AG10803 (cell line): ENCODE data around the gene RAI14.
A peak's percentile ranks its signal among the peaks of the same experiment; 100 is the strongest.

Experiments used
- DNase-seq: peaks from one replicate; pipeline ENCODE4 v3.0.0; 2010; ENCODE audit warnings: low read depth
- H3K4me3 ChIP-seq: 2 replicates; pipeline ENCODE4 v1.5.1; 2011; ENCODE audit warnings: mild to moderate bottlenecking, low read length, control low read depth
- TF ChIP-seq, protein P1 (sequence below): conservative IDR thresholded peaks from 2 replicates; pipeline ENCODE4 v1.5.1; 2011; ENCODE audit warnings: mild to moderate bottlenecking, low read length, control low read depth, inconsistent platforms

Gene RAI14

GRCh38 chr5:34834794-34835089 is 178.6 kb downstream of the RAI14 start:
- TF ChIP-seq, protein P1, sequence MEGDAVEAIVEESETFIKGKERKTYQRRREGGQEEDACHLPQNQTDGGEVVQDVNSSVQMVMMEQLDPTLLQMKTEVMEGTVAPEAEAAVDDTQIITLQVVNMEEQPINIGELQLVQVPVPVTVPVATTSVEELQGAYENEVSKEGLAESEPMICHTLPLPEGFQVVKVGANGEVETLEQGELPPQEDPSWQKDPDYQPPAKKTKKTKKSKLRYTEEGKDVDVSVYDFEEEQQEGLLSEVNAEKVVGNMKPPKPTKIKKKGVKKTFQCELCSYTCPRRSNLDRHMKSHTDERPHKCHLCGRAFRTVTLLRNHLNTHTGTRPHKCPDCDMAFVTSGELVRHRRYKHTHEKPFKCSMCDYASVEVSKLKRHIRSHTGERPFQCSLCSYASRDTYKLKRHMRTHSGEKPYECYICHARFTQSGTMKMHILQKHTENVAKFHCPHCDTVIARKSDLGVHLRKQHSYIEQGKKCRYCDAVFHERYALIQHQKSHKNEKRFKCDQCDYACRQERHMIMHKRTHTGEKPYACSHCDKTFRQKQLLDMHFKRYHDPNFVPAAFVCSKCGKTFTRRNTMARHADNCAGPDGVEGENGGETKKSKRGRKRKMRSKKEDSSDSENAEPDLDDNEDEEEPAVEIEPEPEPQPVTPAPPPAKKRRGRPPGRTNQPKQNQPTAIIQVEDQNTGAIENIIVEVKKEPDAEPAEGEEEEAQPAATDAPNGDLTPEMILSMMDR: no peak
- DNase-seq: no peak
- no peak overlapping the region for H3K4me3 ChIP-seq

- no peak for DNase-seq
- TF ChIP-seq, protein P1: no peak
- H3K4me3 ChIP-seq: no peak overlapping the region
These were observed 179.5 kb downstream of the RAI14 start for GRCh38 chr5:34835664-34836063.

DNA sequence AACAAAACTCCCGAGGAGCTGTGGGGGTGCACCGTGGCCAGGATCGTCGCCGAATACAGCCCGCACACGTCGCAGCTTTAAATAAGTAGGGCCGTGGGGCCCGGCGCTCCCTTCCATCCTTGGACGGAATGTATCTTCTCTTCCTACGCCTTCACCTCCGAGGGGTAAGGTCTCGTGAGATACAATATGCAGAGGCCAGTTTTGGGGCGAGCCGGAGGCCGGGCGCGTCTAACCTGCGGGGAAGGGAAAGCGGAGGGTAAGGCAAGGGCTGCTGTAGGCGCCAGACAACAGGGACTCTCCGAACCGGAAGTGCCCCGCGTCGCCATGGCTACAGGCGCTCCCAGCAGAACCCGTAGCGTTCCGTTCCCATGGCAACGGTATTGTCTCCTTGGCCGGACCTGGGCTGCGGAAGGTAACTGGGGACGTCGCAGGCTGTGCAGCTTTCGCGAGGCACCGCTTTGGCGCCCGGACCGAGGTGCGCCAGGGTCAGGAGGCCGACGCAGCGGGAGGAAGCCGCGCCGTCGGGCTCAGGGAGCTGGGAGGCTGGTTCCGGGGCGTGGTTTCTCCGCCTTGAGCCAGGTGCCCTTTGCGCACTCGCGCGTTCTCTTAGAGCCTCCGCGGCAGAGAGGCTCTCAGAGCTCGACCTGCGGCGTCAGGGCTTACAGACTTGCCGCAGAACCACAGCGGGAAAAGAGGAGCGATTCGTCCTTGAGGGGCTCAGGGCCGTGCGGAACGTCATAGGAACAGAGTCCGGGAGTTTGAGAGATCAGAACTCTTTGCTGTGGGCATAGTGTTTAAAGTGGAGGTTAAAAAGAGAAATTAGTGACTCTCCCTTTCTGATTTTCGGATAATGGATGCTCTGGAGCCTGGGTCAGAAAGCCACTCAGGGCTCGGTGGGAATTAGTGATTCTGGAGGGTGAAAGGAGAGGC is 182.9 kb downstream of the RAI14 start, which contains the start of gene TTC23L:
TTC23L (plus strand) TSS at position 380 of the 930 bp plus-strand sequence. CDS start 1,508 bp downstream, outside the sequence.
- peak; percentile 75 for DNase-seq
- TF ChIP-seq, protein P1: no peak
- peak within 1 kb of the TSS; percentile 86 for H3K4me3 ChIP-seq

GRCh38 chr5:34841816-34842215 is 185.7 kb downstream of the RAI14 start:
- TF ChIP-seq, protein P1: no peak
- DNase-seq: no peak
- H3K4me3 ChIP-seq: no peak overlapping the region

DNA sequence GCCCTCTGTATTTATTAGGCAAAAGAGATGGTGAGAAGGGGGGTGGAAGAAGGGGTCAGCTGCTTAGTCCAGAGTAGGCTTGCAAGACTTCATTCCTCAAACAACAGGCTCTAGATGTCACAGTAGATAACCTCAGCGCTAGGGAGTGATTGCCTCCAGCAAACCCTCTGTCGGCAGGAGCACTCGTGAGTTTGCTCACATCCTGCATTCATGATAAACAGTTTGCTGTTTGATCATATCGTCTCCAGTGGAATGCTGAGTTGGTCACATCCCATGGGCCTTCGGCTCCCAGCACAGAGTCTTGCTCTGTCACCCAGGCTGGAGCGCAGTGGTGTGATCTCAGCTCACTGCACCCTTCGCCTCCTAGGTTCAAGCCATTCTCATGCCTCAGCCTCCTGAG is 186.4 kb downstream of the RAI14 start:
- no peak for DNase-seq
- TF ChIP-seq, protein P1: no peak
- no peak overlapping the region for H3K4me3 ChIP-seq

GRCh38 chr5:34843497-34843896 is 187.4 kb downstream of the RAI14 start:
- TF ChIP-seq, protein P1: no peak
- peak; percentile 46 for DNase-seq

DNA sequence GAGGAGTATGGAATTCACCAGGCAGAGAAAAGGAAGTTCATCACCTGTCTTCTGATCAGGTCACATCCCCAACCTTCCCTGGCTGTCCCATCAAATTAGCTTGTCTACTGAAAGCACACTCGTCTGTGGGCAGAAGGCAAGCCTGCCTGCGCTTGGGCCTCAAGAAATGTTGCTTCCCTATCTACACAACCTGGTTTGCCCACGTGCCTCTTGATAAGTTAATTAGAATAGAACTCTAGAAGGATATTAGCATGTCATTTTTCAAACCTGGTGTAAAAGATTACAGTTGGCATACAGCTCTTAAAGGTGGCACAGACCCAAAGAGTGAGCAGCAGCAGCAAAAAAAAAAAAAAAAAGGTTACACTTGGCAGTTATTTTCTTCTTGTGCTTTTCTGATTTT is 188.0 kb downstream of the RAI14 start:
- TF ChIP-seq, protein P1: no peak
- DNase-seq: no peak
- no peak overlapping the region for H3K4me3 ChIP-seq

More at GRCh38 chr5:34843497-34843896, 187.4 kb downstream of the RAI14 start:
- H3K4me3 ChIP-seq: no peak overlapping the region
